Smooth muscle cell (in vitro differentiated cells): ENCODE results near the gene OSBPL6. TPM values are rescaled to one million over a fixed set of nuclear protein-coding genes. Genes with fewer than 3 reads are reported as not detected.

Experiments
- DNase-seq: peaks from one replicate; lab custom pipeline; 2025; ENCODE audit not compliant: unreplicated experiment; lab: John Stamatoyannopoulos, UW
- H2AFZ ChIP-seq: fragments of 200-600 bp; sonication (generic); 2 replicates; pipeline ENCODE4 v1.6.0; 2016; ENCODE audit warnings: antibody characterized with exemption, low read depth, mild to moderate bottlenecking
- H3F3A ChIP-seq: fragments of 200-600 bp; sonication (generic); 2 replicates; pipeline ENCODE4 v1.6.0; 2017; ENCODE audit warnings: antibody characterized with exemption, low read depth
- H3K27ac ChIP-seq: fragments of 200-600 bp; sonication (generic); 2 replicates; pipeline ENCODE4 v1.5.1; 2016; ENCODE audit warnings: low read depth, mild to moderate bottlenecking
- H3K27me3 ChIP-seq: fragments of 200-600 bp; sonication (generic); 2 replicates; pipeline ENCODE4 v1.6.1; 2016; ENCODE audit warnings: low read depth, mild to moderate bottlenecking
- H3K36me3 ChIP-seq: fragments of 200-600 bp; sonication (generic); 2 replicates; pipeline ENCODE4 v1.5.1; 2016; ENCODE audit warnings: low read depth
- H3K4me1 ChIP-seq: fragments of 200-600 bp; sonication (generic); 2 replicates; pipeline ENCODE4 v1.5.1; 2016; ENCODE audit warnings: low read depth
- H3K4me2 ChIP-seq: fragments of 200-600 bp; sonication (generic); 2 replicates; pipeline ENCODE4 v1.6.0; 2016; ENCODE audit warnings: mild to moderate bottlenecking
- H3K4me3 ChIP-seq: fragments of 200-600 bp; sonication (generic); 2 replicates; pipeline ENCODE4 v1.5.1; 2016; ENCODE audit warnings: mild to moderate bottlenecking
- H3K79me2 ChIP-seq: fragments of 200-600 bp; sonication (generic); 2 replicates; pipeline ENCODE4 v1.6.0; 2016; ENCODE audit warnings: low read depth, mild to moderate bottlenecking
- H3K9ac ChIP-seq: fragments of 200-600 bp; sonication (generic); 2 replicates; pipeline ENCODE4 v1.6.0; 2016; ENCODE audit warnings: low read depth
- H3K9me3 ChIP-seq: fragments of 200-600 bp; sonication (generic); replicated peaks from 2 replicates; pipeline ENCODE4 v1.5.1; 2016; ENCODE audit warnings: low read depth
- H4K20me1 ChIP-seq: fragments of 200-600 bp; sonication (generic); 2 replicates; pipeline ENCODE4 v1.6.0; 2016; ENCODE audit warnings: low read depth
- WGBS: methylation state at CpG from one replicate; pipeline ENCODE4 v1.1.7; 2016; ENCODE audit warnings: low lambda C conversion rate; 5-methylcytosine and 5-hydroxymethylcytosine counted together
- polyA plus RNA-seq: library from polyadenylated mRNA; unstranded; fragments of >200 nt; fragmentation: Nextera tagmentation; extraction: Ambion mirVana; gene quantifications from 2 replicates; pipeline ENCODE4 v1.2.1, GENCODE V29; 2016
- total RNA-seq: library from RNA; depleted of rRNA; stranded (reverse); fragments of >200 nt; gene quantifications from 2 replicates; pipeline ENCODE4 v1.2.3, GENCODE V29; 2014
- TF ChIP-seq, protein P1 (sequence below): fragments of 200-600 bp; sonication (generic); IDR thresholded peaks from 2 replicates; pipeline ENCODE4 v1.5.1; 2017; ENCODE audit warnings: borderline replicate concordance, mild to moderate bottlenecking, antibody characterized with exemption; ENCODE audit not compliant: insufficient read depth, poor library complexity, severe bottlenecking

The OSBPL6 gene
- total and polyA plus RNA-seq, 2 experiments from 2014 or later, result 7.4 to 7.6 TPM

GRCh38 chr2:178413472-178414265, 219.4 kb downstream of the OSBPL6 start:
- Histone ChIP-seq H3K27me3 (no peaks in the 10 kb centered on the region), H3K9ac (peak overlapping the region; percentile 92), H3K4me3 (peak overlapping the region; percentile 83), H3K79me2 (peaks cover 10% of the 10 kb centered on the region), H3K4me2 (peak overlapping the region; percentile 88), H3K36me3 (no peaks in the 10 kb centered on the region), H4K20me1 (no peaks in the 10 kb centered on the region), H3K9me3 (no peaks in the 10 kb centered on the region), H3F3A (no peaks in the 10 kb centered on the region), H3K27ac (peak overlapping the region; percentile 91), H2AFZ (peak overlapping the region; percentile 93), H3K4me1 (no peaks in the 10 kb centered on the region)
- WGBS, result under 1% methylated on average over 44 of the region's 45 CpGs
- TF ChIP-seq, protein P1, sequence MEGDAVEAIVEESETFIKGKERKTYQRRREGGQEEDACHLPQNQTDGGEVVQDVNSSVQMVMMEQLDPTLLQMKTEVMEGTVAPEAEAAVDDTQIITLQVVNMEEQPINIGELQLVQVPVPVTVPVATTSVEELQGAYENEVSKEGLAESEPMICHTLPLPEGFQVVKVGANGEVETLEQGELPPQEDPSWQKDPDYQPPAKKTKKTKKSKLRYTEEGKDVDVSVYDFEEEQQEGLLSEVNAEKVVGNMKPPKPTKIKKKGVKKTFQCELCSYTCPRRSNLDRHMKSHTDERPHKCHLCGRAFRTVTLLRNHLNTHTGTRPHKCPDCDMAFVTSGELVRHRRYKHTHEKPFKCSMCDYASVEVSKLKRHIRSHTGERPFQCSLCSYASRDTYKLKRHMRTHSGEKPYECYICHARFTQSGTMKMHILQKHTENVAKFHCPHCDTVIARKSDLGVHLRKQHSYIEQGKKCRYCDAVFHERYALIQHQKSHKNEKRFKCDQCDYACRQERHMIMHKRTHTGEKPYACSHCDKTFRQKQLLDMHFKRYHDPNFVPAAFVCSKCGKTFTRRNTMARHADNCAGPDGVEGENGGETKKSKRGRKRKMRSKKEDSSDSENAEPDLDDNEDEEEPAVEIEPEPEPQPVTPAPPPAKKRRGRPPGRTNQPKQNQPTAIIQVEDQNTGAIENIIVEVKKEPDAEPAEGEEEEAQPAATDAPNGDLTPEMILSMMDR, result no peak
- DNase-seq, result peak; percentile 67

GRCh38 chr2:178414266-178415247, 220.2 kb downstream of the OSBPL6 start:
- no peaks in the 10 kb centered on the region for H3K36me3 ChIP-seq
- peak overlapping the region; percentile 92 for H3K9ac ChIP-seq
- peak overlapping the region; percentile 88 for H3K4me2 ChIP-seq
- peaks cover 14% of the 10 kb centered on the region for H3K79me2 ChIP-seq
- TF ChIP-seq, protein P1, result peak; percentile 87
- WGBS, result 17% methylated on average over 21 of the region's 21 CpGs
- H4K20me1 ChIP-seq, result no peaks in the 10 kb centered on the region
- no peaks in the 10 kb centered on the region for H3K4me1 ChIP-seq
- no peaks in the 10 kb centered on the region for H3K9me3 ChIP-seq
- peak overlapping the region; percentile 83 for H3K4me3 ChIP-seq
- DNase-seq, result peak; percentile 47
- H3F3A ChIP-seq, result no peaks in the 10 kb centered on the region
- H3K27me3 ChIP-seq, result no peaks in the 10 kb centered on the region
- peak overlapping the region; percentile 91 for H3K27ac ChIP-seq
- H2AFZ ChIP-seq, result peak overlapping the region; percentile 93

DNA sequence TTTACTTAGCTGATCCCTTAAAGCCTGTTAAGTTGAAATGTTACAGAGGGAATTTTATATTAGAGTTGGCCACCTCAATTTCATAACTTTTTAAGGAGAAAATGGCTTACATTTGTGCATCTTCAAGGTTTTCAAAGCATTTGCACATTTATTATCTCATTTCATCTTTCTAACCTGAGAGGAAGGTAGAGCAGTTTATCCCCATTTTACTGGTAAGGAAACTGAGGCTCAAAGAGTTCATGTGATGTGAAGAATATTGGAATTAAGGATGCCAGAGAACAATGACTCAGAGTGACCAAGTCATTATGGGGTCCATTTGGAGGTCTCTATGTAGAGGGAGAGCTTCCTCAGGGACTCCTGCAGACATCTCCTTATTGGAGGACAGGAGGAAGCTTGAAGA, 221.7 kb downstream of the OSBPL6 start:
- TF ChIP-seq, protein P1, result no peak
- Histone ChIP-seq H4K20me1 (no peaks in the 10 kb centered on the region), H3F3A (no peaks in the 10 kb centered on the region), H3K79me2 (peaks cover 14% of the 10 kb centered on the region), H3K9ac (no peak overlapping the region), H3K4me2 (no peak overlapping the region), H3K4me1 (no peaks in the 10 kb centered on the region), H3K27ac (no peak overlapping the region), H3K4me3 (no peak overlapping the region), H3K9me3 (no peaks in the 10 kb centered on the region), H2AFZ (no peak overlapping the region), H3K36me3 (no peaks in the 10 kb centered on the region), H3K27me3 (no peaks in the 10 kb centered on the region)
- DNase-seq, result no peak
